Colonic mucosa (tissue), 4 donors: Measurements from ENCODE around the gene STX3. TPM values are rescaled to one million over a fixed set of nuclear protein-coding genes. Genes with fewer than 3 reads are reported as not detected.
"Not testable (repeated sequence)": the region's sequence is repeated elsewhere in the genome, so short reads cannot be mapped to it uniquely, and the experiment has no call there.

Source experiments
- DNase-seq: peaks from one replicate; pipeline ENCODE4 v3.0.0-alpha.2; 2020
- H3K27ac ChIP-seq: fragments of 200-600 bp; one replicate; pipeline ENCODE4 v1.8.0; 2021
- H3K27me3 ChIP-seq: fragments of 200-600 bp; one replicate; pipeline ENCODE4 v1.8.0; 2021
- H3K36me3 ChIP-seq: fragments of 200-600 bp; one replicate; pipeline ENCODE4 v1.8.0; 2021
- H3K4me1 ChIP-seq: fragments of 200-600 bp; one replicate; pipeline ENCODE4 v1.8.0; 2021; ENCODE audit warnings: mild to moderate bottlenecking
- H3K4me3 ChIP-seq: fragments of 200-600 bp; one replicate; pipeline ENCODE4 v1.8.0; 2021
- H3K9ac ChIP-seq, 2 donors: one replicate each; pipeline ENCODE4 v1.7.0; 2013; ENCODE audit warnings: control low read depth in 2 of 2, low read depth in 2 of 2, low read length in 2 of 2
- H3K9me3 ChIP-seq: fragments of 200-600 bp; one replicate; pipeline ENCODE4 v1.8.0; 2021
- CTCF ChIP-seq: fragments of 200-600 bp; IDR thresholded peaks from one replicate; pipeline ENCODE4 v1.8.0; 2022; ENCODE audit warnings: antibody characterized with exemption, mild to moderate bottlenecking
- intact Hi-C: fragments of 100-400 bp; cut with DNase I; formaldehyde crosslinking; loops from one replicate; pipeline ENCODE4 v1.14.1; 2022
- total RNA-seq, 2 donors: library from RNA; stranded (reverse); fragmentation: NEBNext Ultra II Directional in 1 of 2; extraction: Animal tissue kit (Norgen Biotek cat#: 25700) in 1 of 2; gene quantifications; one replicate each; pipeline ENCODE4 v1.2.1, GENCODE V29; 2021
- donor health status: healthy.
- donor health status: DM: no; HTN: no; CAD: no.
- donor health status: DM: no; HTN: no; CAD: no.

The STX3 gene
- total RNA-seq, 2 donors from 2014 or later: 45.2 to 70.9 TPM

- no peak for DNase-seq
- no peaks in the 10 kb centered on the region for H3K36me3 ChIP-seq
- intact Hi-C loops: no loop called here
- no peak overlapping the region for H3K4me3 ChIP-seq
- no peak overlapping the region for H3K27ac ChIP-seq
- H3K9ac ChIP-seq: no peak overlapping the region
- no peaks in the 10 kb centered on the region for H3K9me3 ChIP-seq
- no peak for TF ChIP-seq CTCF
- H3K27me3 ChIP-seq: no peaks in the 10 kb centered on the region
- no peaks in the 10 kb centered on the region for H3K4me1 ChIP-seq
Measured at GRCh38 chr11:59814021-59814420, 58.8 kb downstream of the STX3 start.

- intact Hi-C loops: no loop called here
- Histone ChIP-seq H3K27me3 (no peaks in the 10 kb centered on the region), H3K4me3 (no peak overlapping the region), H3K27ac (no peak overlapping the region), H3K9ac (no peak overlapping the region), H3K4me1 (no peaks in the 10 kb centered on the region), H3K9me3 (no peaks in the 10 kb centered on the region), H3K36me3 (no peaks in the 10 kb centered on the region)
- DNase-seq: no peak
- TF ChIP-seq CTCF: no peak
Measured at GRCh38 chr11:59815754-59816153, 60.6 kb downstream of the STX3 start.

GRCh38 chr11:59816434-59816833 is 61.3 kb downstream of the STX3 start:
- H3K36me3 ChIP-seq, intact Hi-C loops, H3K9me3 ChIP-seq, H3K27me3 ChIP-seq, H3K27ac ChIP-seq, DNase-seq, H3K9ac ChIP-seq, H3K4me1 ChIP-seq, H3K4me3 ChIP-seq: not testable (repeated sequence)

- no peak for DNase-seq
- intact Hi-C loops: no loop called here
- Histone ChIP-seq H3K4me1 (no peaks in the 10 kb centered on the region), H3K27ac (no peak overlapping the region), H3K4me3 (no peak overlapping the region), H3K9me3 (no peaks in the 10 kb centered on the region), H3K27me3 (no peaks in the 10 kb centered on the region), H3K36me3 (no peaks in the 10 kb centered on the region), H3K9ac (no peak overlapping the region)
- no peak for TF ChIP-seq CTCF
Measured at GRCh38 chr11:59818572-59818971, 63.4 kb downstream of the STX3 start.

- peak; percentile 50 for DNase-seq
- H3K4me1 ChIP-seq: no peaks in the 10 kb centered on the region
- no peaks in the 10 kb centered on the region for H3K27me3 ChIP-seq
- no peak overlapping the region for H3K4me3 ChIP-seq
- H3K27ac ChIP-seq: no peak overlapping the region
- H3K9ac ChIP-seq: no peak overlapping the region
- H3K9me3 ChIP-seq: no peaks in the 10 kb centered on the region
- TF ChIP-seq CTCF: peak; percentile 56
- H3K36me3 ChIP-seq: no peaks in the 10 kb centered on the region
- intact Hi-C loops: loop anchor here (2.0 to 5.0 kb wide), 3 partner anchors 98 to 429 kb away; no protein-coding TSS in a partner anchor
Measured at GRCh38 chr11:59822989-59823566, 67.9 kb downstream of the STX3 start.

GRCh38 chr11:59829358-59829757 is 74.2 kb downstream of the STX3 start:
- no peak for DNase-seq
- intact Hi-C loops: no loop called here
- Histone ChIP-seq H3K9me3 (no peaks in the 10 kb centered on the region), H3K27me3 (no peaks in the 10 kb centered on the region), H3K36me3 (no peaks in the 10 kb centered on the region), H3K9ac (no peak overlapping the region), H3K4me3 (no peak overlapping the region), H3K4me1 (no peaks in the 10 kb centered on the region), H3K27ac (no peak overlapping the region)
- TF ChIP-seq CTCF: no peak
